Endothelial cell of umbilical vein (primary cell): Measurements from ENCODE around the gene IQCB1.

ENCODE experiments used
- EZH2 ChIP-seq: IDR thresholded peaks from 2 replicates; pipeline ENCODE4 v1.6.1; 2012; ENCODE audit warnings: borderline replicate concordance, low read depth, mild to moderate bottlenecking, moderate library complexity, low read length, inconsistent platforms; ENCODE audit not compliant: severe bottlenecking
- JUN ChIP-seq: IDR thresholded peaks from 2 replicates; pipeline ENCODE4 v1.6.1; 2011; ENCODE audit warnings: borderline replicate concordance, low read depth; ENCODE audit not compliant: insufficient read length, insufficient read depth
- MYC ChIP-seq: IDR thresholded peaks from one replicate; pipeline ENCODE4 v1.6.1; 2011; ENCODE audit warnings: mild to moderate bottlenecking, low read depth, low read length
- POLR2A ChIP-seq: IDR thresholded peaks from 2 replicates; pipeline ENCODE4 v1.6.1; 2012; ENCODE audit warnings: low read depth, mild to moderate bottlenecking, control low read depth, low read length
- POLR2AphosphoS5 ChIP-seq: IDR thresholded peaks from 2 replicates; pipeline ENCODE4 v1.6.1; 2012; ENCODE audit warnings: low read depth, mild to moderate bottlenecking, control low read depth, low read length, moderate library complexity; ENCODE audit not compliant: insufficient read depth
- TF ChIP-seq, protein P1 (sequence below), 2 donors: IDR thresholded peaks; 1 replicate in 1 of 2; 2 replicates in 1 of 2; pipeline ENCODE4 v1.5.1; 2011; ENCODE audit warnings: low read length in 2 of 2, mild to moderate bottlenecking in 2 of 2, moderate library complexity in 2 of 2, control low read depth in 1 of 2, inconsistent platforms in 1 of 2, low read depth in 1 of 2; ENCODE audit not compliant: insufficient read depth in 1 of 2; ENCODE audit errors: extremely low read depth in 1 of 2

DNA sequence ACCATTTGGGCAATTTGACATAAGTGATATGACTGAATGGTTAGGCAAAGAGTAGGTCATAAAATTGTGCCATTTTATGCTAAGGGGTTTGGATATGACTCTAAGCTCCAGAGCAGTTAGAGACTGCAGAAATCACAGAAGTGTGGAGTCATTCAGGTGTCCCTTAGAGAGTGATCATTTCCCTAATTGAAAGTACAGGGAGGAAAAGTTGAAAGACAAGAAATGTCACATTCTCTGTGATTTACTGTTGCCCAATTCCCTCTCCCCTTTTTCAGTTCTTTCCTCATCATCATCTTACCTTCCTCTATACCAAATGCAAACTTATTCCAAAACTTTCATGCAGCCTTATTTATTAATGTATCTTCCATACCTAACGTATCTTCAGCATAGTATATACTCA lies 82.6 kb downstream of the IQCB1 start:
- TF ChIP-seq, protein P1, sequence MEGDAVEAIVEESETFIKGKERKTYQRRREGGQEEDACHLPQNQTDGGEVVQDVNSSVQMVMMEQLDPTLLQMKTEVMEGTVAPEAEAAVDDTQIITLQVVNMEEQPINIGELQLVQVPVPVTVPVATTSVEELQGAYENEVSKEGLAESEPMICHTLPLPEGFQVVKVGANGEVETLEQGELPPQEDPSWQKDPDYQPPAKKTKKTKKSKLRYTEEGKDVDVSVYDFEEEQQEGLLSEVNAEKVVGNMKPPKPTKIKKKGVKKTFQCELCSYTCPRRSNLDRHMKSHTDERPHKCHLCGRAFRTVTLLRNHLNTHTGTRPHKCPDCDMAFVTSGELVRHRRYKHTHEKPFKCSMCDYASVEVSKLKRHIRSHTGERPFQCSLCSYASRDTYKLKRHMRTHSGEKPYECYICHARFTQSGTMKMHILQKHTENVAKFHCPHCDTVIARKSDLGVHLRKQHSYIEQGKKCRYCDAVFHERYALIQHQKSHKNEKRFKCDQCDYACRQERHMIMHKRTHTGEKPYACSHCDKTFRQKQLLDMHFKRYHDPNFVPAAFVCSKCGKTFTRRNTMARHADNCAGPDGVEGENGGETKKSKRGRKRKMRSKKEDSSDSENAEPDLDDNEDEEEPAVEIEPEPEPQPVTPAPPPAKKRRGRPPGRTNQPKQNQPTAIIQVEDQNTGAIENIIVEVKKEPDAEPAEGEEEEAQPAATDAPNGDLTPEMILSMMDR (IDR thresholded peaks at IDR 0.05; ENCODE audit: extremely low read depth in 1 of 2, insufficient read depth in 1 of 2, low read depth in 1 of 2, low read length in 2 of 2) = no peak
- TF ChIP-seq MYC (no peak), POLR2AphosphoS5 (no peak), EZH2 (no peak), POLR2A (no peak), JUN (no peak)
